NCI-H2029 treated with DMSO at 0.1 percent for 48 hours (cell line): ENCODE results near the gene CPN2.

Experiments used
- DNase-seq: peaks from one replicate; lab custom pipeline; 2025; lab: John Stamatoyannopoulos, UW

The CPN2 gene

GRCh38 chr3:194351080-194351672 is at the start of gene CPN2:
TSS of gene CPN2 (minus strand) at chr3:194351328. CDS start at chr3:194342702, 8,626 bp downstream.
- no peak for DNase-seq

- DNase-seq, result no peak
Observed at GRCh38 chr3:194399874-194400411, 48.8 kb upstream of the CPN2 start.

- DNase-seq, result no peak
Observed at GRCh38 chr3:194399166-194399565, 48.0 kb upstream of the CPN2 start, which contains the start of gene GP5. TSS of gene GP5 (minus strand) at chr3:194399266. CDS start at chr3:194398282, 984 bp downstream.

GRCh38 chr3:194397757-194398312 is 46.7 kb upstream of the CPN2 start:
- DNase-seq, result no peak

- no peak for DNase-seq
Observed at GRCh38 chr3:194396859-194397756, 46.0 kb upstream of the CPN2 start.

GRCh38 chr3:194396539-194396858 is 45.4 kb upstream of the CPN2 start:
- no peak for DNase-seq

- DNase-seq, result no peak
Observed at GRCh38 chr3:194395778-194396538, 44.8 kb upstream of the CPN2 start.

GRCh38 chr3:194395212-194395611 is 44.1 kb upstream of the CPN2 start:
- DNase-seq, result peak; percentile 23

GRCh38 chr3:194392576-194392975 is 41.4 kb upstream of the CPN2 start:
- no peak for DNase-seq

GRCh38 chr3:194390835-194391234 is 39.7 kb upstream of the CPN2 start:
- DNase-seq, result no peak

GRCh38 chr3:194389269-194389668 is 38.1 kb upstream of the CPN2 start:
- no peak for DNase-seq

- DNase-seq, result no peak
Observed at GRCh38 chr3:194387926-194388418, 36.8 kb upstream of the CPN2 start.

- DNase-seq, result no peak
Observed at GRCh38 chr3:194387276-194387675, 36.1 kb upstream of the CPN2 start.

GRCh38 chr3:194386648-194387047 is 35.5 kb upstream of the CPN2 start:
- peak; percentile 16 for DNase-seq

GRCh38 chr3:194386066-194386465 is 34.9 kb upstream of the CPN2 start:
- DNase-seq, result no peak

GRCh38 chr3:194384569-194385001 is 33.5 kb upstream of the CPN2 start:
- no peak for DNase-seq

GRCh38 chr3:194384156-194384555 is 33.0 kb upstream of the CPN2 start:
- no peak for DNase-seq

GRCh38 chr3:194383276-194383940 is 32.3 kb upstream of the CPN2 start:
- DNase-seq, result no peak

GRCh38 chr3:194382892-194383223 is 31.7 kb upstream of the CPN2 start:
- no peak for DNase-seq

GRCh38 chr3:194382196-194382891 is 31.2 kb upstream of the CPN2 start:
- no peak for DNase-seq

GRCh38 chr3:194381460-194381875 is 30.3 kb upstream of the CPN2 start:
- DNase-seq, result peak; percentile 13
